ENCODE results near the gene EIF2B2.

GRCh38 chr14:74975059-74975810, 27.5 kb upstream of the EIF2B2 start:
- TF ChIP-seq, protein P1, sequence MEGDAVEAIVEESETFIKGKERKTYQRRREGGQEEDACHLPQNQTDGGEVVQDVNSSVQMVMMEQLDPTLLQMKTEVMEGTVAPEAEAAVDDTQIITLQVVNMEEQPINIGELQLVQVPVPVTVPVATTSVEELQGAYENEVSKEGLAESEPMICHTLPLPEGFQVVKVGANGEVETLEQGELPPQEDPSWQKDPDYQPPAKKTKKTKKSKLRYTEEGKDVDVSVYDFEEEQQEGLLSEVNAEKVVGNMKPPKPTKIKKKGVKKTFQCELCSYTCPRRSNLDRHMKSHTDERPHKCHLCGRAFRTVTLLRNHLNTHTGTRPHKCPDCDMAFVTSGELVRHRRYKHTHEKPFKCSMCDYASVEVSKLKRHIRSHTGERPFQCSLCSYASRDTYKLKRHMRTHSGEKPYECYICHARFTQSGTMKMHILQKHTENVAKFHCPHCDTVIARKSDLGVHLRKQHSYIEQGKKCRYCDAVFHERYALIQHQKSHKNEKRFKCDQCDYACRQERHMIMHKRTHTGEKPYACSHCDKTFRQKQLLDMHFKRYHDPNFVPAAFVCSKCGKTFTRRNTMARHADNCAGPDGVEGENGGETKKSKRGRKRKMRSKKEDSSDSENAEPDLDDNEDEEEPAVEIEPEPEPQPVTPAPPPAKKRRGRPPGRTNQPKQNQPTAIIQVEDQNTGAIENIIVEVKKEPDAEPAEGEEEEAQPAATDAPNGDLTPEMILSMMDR (IDR thresholded peaks at IDR 0.05), result no peak
- TF ChIP-seq POLR2A (IDR thresholded peaks at IDR 0.05; ENCODE audit: low read depth) (no peak), POLR2AphosphoS5 (IDR thresholded peaks at IDR 0.05) (no peak)
